ENCODE results near the gene NKTR. TPM values are rescaled to one million over a fixed set of nuclear protein-coding genes. Genes with fewer than 3 reads are reported as not detected.

The NKTR gene
- total and polyA plus RNA-seq, 4 donors, result 80.8 to 176 (median 95.2) TPM

DNA sequence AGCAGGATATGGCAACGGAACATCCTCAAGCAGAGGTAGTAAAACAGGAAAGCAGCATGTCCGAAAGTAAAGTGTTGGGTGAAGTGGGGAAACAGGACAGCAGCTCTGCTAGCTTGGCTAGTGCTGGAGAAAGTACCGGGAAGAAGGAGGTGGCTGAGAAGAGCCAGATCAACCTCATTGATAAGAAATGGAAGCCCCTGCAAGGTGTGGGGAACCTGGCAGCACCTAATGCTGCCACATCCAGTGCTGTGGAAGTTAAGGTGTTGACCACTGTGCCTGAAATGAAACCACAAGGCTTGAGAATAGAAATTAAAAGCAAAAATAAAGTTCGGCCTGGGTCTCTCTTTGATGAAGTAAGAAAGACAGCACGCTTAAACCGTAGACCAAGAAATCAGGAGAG lies 38.7 kb downstream of the NKTR start:
- WGBS (ENCODE audit: insufficient coverage), result 92% methylated on average over 6 of the region's 6 CpGs
- no peaks in the 10 kb centered on the region for H3K27me3 ChIP-seq (ENCODE audit: control insufficient read depth, insufficient read depth, low read length)
- H3K4me3 ChIP-seq (ENCODE audit: low read depth, low read length), result no peak overlapping the region
- H3K27ac ChIP-seq (ENCODE audit: low read depth, low read length), result no peak overlapping the region
- no peaks in the 10 kb centered on the region for H3K9me3 ChIP-seq (ENCODE audit: control insufficient read depth, insufficient read depth, low read length)
- H3K4me1 ChIP-seq (ENCODE audit: control insufficient read depth, insufficient read depth, low read length), result no peaks in the 10 kb centered on the region
- H3K36me3 ChIP-seq (ENCODE audit: control insufficient read depth, insufficient read depth, low read length), result peaks cover 38% of the 10 kb centered on the region
- no peak for DNase-seq (ENCODE audit: low read depth in 4 of 6, low spot score in 6 of 6)

DNA sequence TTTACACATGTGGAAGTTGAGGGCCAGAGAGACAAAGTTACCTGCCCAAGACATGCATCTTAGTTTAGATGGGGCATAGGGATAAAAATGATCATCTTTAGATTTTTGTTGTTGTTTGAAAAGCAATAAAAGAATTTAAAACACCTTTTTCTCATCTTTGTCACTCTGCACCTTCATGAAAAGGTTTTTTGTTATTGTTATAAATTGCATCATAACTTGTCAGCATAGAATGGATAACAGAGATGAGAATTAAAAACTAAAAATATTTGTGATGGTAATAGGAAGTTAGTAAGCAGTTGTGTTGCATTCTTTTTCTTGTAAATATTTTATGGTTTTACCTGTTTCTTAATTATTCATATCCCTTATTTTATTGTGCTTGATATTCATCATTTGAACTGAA lies 39.6 kb downstream of the NKTR start:
- no peak overlapping the region for H3K27ac ChIP-seq (ENCODE audit: low read depth, low read length)
- no peaks in the 10 kb centered on the region for H3K27me3 ChIP-seq (ENCODE audit: control insufficient read depth, insufficient read depth, low read length)
- H3K9me3 ChIP-seq (ENCODE audit: control insufficient read depth, insufficient read depth, low read length), result no peaks in the 10 kb centered on the region
- no peaks in the 10 kb centered on the region for H3K4me1 ChIP-seq (ENCODE audit: control insufficient read depth, insufficient read depth, low read length)
- DNase-seq (ENCODE audit: low read depth in 4 of 6, low spot score in 6 of 6), result no peak
- H3K4me3 ChIP-seq (ENCODE audit: low read depth, low read length), result no peak overlapping the region
- H3K36me3 ChIP-seq (ENCODE audit: control insufficient read depth, insufficient read depth, low read length), result peaks cover 40% of the 10 kb centered on the region

DNA sequence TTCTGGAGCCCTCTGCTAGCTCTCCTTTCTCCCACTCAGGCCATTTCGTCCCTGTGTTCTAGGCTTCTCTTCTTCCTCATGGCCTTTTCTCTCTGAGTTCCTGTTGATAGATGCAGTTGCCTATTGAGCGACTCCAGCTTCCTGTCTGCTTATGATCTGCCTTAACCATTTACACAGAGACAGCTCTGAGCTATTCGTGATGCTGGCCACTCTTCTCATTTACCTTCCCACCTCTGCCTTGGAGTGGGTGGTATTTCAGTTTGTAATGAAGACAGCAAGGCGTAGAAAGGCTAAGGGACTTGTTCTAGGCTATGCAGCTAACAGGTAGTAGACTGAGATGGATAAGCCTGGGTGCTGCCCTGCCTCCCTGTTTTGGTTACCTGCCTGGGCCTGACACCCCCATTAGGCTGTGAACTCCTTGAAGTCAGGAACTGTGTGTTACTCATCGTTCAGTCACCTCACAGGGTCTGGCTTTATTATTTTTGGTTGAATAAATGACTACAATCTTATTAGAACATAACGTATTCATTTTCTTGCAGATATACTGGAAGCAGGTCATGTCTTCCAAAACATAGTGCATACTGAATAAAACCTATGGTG lies 40.4 kb downstream of the NKTR start:
- no peaks in the 10 kb centered on the region for H3K4me1 ChIP-seq (ENCODE audit: control insufficient read depth, insufficient read depth, low read length)
- no peak overlapping the region for H3K4me3 ChIP-seq (ENCODE audit: low read depth, low read length)
- H3K27me3 ChIP-seq (ENCODE audit: control insufficient read depth, insufficient read depth, low read length), result no peaks in the 10 kb centered on the region
- peaks cover 39% of the 10 kb centered on the region for H3K36me3 ChIP-seq (ENCODE audit: control insufficient read depth, insufficient read depth, low read length)
- H3K27ac ChIP-seq (ENCODE audit: low read depth, low read length), result no peak overlapping the region
- 100% methylated on average over 1 of the region's 6 CpGs for WGBS (ENCODE audit: insufficient coverage)
- no peaks in the 10 kb centered on the region for H3K9me3 ChIP-seq (ENCODE audit: control insufficient read depth, insufficient read depth, low read length)
- no peak for DNase-seq (ENCODE audit: low read depth in 4 of 6, low spot score in 6 of 6)

DNA sequence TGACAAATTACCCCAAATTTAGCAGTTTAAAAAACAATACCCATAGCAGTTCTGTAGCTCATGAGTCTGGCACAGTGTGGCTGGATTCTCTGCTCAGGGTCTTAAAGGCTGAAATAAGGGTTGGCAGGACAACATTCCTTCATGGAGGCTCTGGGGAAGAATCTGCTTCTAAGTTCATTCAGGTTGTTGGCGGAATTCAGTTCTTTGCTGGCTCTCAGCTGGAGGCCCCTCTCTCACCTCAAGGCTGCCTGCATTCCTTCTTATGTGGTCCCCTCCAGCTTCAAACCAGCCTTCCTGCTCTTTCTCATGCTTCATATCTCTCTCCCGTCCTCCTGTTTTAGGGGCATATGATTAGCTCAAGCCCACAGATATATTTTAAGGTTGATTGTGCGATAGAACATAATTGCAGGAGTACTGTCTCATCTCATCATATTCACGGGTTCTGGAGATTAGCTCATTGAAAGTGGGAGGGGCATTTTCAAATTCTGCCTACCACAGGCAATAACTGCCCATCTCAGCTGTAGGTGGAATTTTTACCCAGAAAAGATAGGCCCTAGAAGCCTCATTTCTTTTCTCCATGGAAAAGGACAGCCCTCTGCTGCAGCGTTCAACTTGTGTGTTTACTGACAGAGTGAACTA lies 47.5 kb downstream of the NKTR start:
- H3K36me3 ChIP-seq (ENCODE audit: control insufficient read depth, insufficient read depth, low read length), result peaks cover 22% of the 10 kb centered on the region
- H3K27ac ChIP-seq (ENCODE audit: low read depth, low read length), result no peak overlapping the region
- no peak for DNase-seq (ENCODE audit: low read depth in 4 of 6, low spot score in 6 of 6)
- WGBS (ENCODE audit: insufficient coverage), result 20% methylated on average over 1 of the region's 5 CpGs
- H3K4me3 ChIP-seq (ENCODE audit: low read depth, low read length), result no peak overlapping the region
- H3K9me3 ChIP-seq (ENCODE audit: control insufficient read depth, insufficient read depth, low read length), result no peaks in the 10 kb centered on the region
- peaks cover 28% of the 10 kb centered on the region for H3K4me1 ChIP-seq (ENCODE audit: control insufficient read depth, insufficient read depth, low read length)
- H3K27me3 ChIP-seq (ENCODE audit: control insufficient read depth, insufficient read depth, low read length), result no peaks in the 10 kb centered on the region

DNA sequence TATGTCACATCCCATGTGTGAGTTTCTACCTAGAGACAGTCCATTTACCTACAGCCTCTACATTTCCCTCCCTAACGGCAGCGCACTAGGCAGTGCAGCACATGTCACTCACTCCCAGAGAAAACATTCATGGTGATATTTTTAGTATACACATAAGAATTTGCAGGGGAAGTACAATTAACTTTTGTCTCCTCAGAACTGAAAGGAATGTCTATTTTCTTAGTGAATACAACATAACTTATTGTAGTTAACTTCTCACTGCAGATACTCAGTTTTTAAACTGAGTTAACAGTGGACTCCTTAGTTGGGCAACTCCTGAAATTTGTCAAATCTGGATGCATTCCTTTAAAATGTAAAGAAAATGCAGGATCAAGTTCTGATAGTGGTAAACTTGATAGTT lies 48.5 kb downstream of the NKTR start:
- WGBS (ENCODE audit: insufficient coverage), result no CpG with 5 or more reads among the region's 2 CpGs
- H3K36me3 ChIP-seq (ENCODE audit: control insufficient read depth, insufficient read depth, low read length), result peaks cover 20% of the 10 kb centered on the region

DNA sequence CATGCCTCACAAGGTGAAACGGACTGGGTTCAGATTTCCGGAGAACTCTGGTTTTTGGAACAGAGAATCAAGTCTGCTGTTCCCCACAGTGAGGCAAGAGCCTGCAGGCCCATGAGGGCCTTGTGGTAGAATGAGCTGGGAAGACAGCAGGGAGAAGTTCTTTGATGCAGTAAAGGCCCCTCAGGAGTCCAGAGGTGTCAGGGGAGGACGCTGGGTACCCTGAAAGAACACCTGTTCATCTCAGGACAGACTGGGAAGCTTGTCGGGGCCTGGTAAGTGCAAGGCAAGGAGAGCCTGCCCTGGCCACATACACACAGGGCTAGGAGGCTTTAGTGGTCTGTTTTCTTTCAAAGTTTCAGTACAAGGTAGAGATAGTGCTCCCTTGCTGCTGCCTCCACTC lies 49.3 kb downstream of the NKTR start:
- no peak for DNase-seq (ENCODE audit: low read depth in 4 of 6, low spot score in 6 of 6)
- Histone ChIP-seq H3K4me3 (ENCODE audit: low read depth, low read length) (no peak overlapping the region), H3K36me3 (ENCODE audit: control insufficient read depth, insufficient read depth, low read length) (peaks cover 15% of the 10 kb centered on the region), H3K4me1 (ENCODE audit: control insufficient read depth, insufficient read depth, low read length) (peaks cover 38% of the 10 kb centered on the region), H3K9me3 (ENCODE audit: control insufficient read depth, insufficient read depth, low read length) (no peaks in the 10 kb centered on the region), H3K27me3 (ENCODE audit: control insufficient read depth, insufficient read depth, low read length) (no peaks in the 10 kb centered on the region), H3K27ac (ENCODE audit: low read depth, low read length) (no peak overlapping the region)
- 93% methylated on average over 4 of the region's 4 CpGs for WGBS (ENCODE audit: insufficient coverage)

More for the DNA sequence above, 48.5 kb downstream of the NKTR start:
- Histone ChIP-seq H3K4me1 (ENCODE audit: control insufficient read depth, insufficient read depth, low read length) (peaks cover 38% of the 10 kb centered on the region), H3K27me3 (ENCODE audit: control insufficient read depth, insufficient read depth, low read length) (no peaks in the 10 kb centered on the region), H3K4me3 (ENCODE audit: low read depth, low read length) (no peak overlapping the region), H3K9me3 (ENCODE audit: control insufficient read depth, insufficient read depth, low read length) (no peaks in the 10 kb centered on the region), H3K27ac (ENCODE audit: low read depth, low read length) (no peak overlapping the region)
- no peak for DNase-seq (ENCODE audit: low read depth in 4 of 6, low spot score in 6 of 6)

DNA sequence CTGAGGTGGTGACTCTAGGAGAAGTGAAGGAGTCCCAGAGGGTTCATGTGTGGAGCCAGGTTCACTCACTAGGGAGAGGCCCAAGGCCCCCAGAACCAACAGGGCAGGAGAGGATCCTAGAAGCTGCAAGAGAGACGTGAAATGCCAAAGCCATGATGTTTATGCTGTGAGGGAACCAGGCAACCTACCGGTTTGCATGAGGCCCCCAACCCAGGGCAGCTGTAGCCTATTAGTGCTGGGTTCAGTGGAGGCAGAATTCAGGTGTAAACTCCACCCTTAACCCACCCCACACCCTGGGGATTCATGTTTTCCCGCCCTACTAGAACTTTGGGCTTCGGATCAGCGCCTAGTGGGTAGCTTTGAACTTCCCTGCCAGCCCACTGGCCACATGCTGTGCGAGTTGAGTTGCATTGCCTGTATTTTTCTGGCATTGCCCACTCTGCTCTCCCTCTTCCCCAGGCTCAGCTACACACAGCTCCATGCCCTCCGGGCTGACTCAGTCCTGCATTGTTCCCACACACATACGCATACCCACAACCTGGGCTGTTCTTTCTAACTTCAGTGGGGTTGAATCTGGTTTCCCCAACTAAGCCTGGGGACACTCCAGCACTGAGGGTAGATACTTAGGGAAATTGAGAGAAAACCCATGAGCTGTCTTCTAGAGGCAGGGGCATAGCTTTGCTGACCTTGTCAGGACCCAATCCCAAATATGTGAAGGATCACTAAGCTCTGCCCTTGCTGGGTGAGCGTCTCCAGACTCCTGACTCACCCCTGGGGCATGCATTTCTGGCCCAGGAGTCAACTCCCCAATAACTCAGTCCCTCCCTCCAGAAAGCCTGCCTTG lies 51.0 kb downstream of the NKTR start:
- peaks cover 55% of the 10 kb centered on the region for H3K4me1 ChIP-seq (ENCODE audit: control insufficient read depth, insufficient read depth, low read length)
- H3K4me3 ChIP-seq (ENCODE audit: low read depth, low read length), result no peak overlapping the region
- no peak for DNase-seq (ENCODE audit: low read depth in 4 of 6, low spot score in 6 of 6)
- no peak overlapping the region for H3K27ac ChIP-seq (ENCODE audit: low read depth, low read length)
- 57% methylated on average over 6 of the region's 9 CpGs for WGBS (ENCODE audit: insufficient coverage)
- H3K36me3 ChIP-seq (ENCODE audit: control insufficient read depth, insufficient read depth, low read length), result peaks cover 11% of the 10 kb centered on the region
- H3K27me3 ChIP-seq (ENCODE audit: control insufficient read depth, insufficient read depth, low read length), result no peaks in the 10 kb centered on the region
- H3K9me3 ChIP-seq (ENCODE audit: control insufficient read depth, insufficient read depth, low read length), result no peaks in the 10 kb centered on the region

DNA sequence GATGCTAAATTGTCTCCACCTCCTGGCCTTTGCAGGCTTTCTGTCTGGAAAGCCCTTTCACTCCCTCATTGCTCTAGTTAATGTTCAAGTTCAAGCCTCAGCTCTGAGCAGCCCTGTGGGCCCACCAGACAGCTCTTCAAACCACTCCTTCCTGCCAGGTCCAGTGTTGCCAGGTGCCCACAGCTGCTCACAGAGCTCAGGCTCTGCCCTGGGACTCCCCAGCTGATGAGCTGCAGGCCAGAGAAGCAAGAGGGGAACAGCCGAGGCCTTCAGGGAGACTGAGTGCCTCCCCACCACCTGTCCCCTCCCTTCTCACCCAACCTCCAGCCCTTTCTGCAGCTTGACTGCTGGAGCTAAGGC lies 51.7 kb downstream of the NKTR start:
- H3K36me3 ChIP-seq (ENCODE audit: control insufficient read depth, insufficient read depth, low read length), result peaks cover 15% of the 10 kb centered on the region
- no peaks in the 10 kb centered on the region for H3K9me3 ChIP-seq (ENCODE audit: control insufficient read depth, insufficient read depth, low read length)
- H3K4me3 ChIP-seq (ENCODE audit: low read depth, low read length), result no peak overlapping the region
- H3K4me1 ChIP-seq (ENCODE audit: control insufficient read depth, insufficient read depth, low read length), result peaks cover 63% of the 10 kb centered on the region
- WGBS (ENCODE audit: insufficient coverage), result 33% methylated on average over 1 of the region's 1 CpG
- H3K27ac ChIP-seq (ENCODE audit: low read depth, low read length), result peak overlapping the region; percentile 25
- H3K27me3 ChIP-seq (ENCODE audit: control insufficient read depth, insufficient read depth, low read length), result no peaks in the 10 kb centered on the region
- DNase-seq (ENCODE audit: low read depth in 4 of 6, low spot score in 6 of 6), result no peak

DNA sequence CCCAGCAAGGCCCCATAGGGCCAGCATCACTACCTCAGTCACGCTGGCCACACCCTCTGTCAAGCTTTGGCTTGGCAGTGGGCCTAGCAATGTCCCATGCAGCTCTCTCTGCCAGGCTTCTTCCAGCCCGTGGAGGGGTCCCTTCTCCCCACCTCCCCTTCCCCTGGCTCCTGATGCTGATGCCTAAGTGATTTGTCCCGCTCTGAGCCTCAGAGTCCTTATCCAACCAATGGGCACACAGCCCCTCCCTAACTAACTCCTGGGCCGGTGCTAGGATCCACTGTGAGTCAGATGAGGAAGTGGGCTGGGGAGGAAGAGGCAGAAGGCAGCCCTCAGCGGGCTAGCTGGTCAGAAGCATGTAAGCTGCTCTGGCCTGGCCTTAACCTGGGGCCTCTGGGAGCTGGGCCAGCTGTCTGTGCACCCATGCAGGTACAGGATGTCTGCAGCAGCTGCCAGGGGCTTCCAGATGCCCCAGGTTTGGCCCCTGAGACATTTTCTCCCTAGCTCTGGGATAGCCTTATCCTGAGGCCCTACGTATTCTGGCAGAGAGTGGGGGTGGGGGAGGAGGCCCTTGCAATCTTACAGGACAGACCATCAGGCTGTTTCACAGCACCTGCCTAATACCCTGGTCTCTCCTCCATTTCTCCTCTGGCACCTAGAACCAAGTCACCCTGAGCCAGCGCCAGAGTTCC lies 52.3 kb downstream of the NKTR start:
- Histone ChIP-seq H3K4me3 (ENCODE audit: low read depth, low read length) (peak overlapping the region; percentile 83), H3K9me3 (ENCODE audit: control insufficient read depth, insufficient read depth, low read length) (no peaks in the 10 kb centered on the region), H3K27me3 (ENCODE audit: control insufficient read depth, insufficient read depth, low read length) (no peaks in the 10 kb centered on the region), H3K4me1 (ENCODE audit: control insufficient read depth, insufficient read depth, low read length) (peaks cover 67% of the 10 kb centered on the region), H3K27ac (ENCODE audit: low read depth, low read length) (peak overlapping the region; percentile 61), H3K36me3 (ENCODE audit: control insufficient read depth, insufficient read depth, low read length) (peaks cover 20% of the 10 kb centered on the region)
- WGBS (ENCODE audit: insufficient coverage), result 43% methylated on average over 4 of the region's 7 CpGs
- peak in 1 of 6 donors; percentile 20 for DNase-seq (ENCODE audit: low read depth in 4 of 6, low spot score in 6 of 6)
